K562 (cell line): ENCODE data around the gene ACACB. TPM values are rescaled to one million over a fixed set of nuclear protein-coding genes. Genes with fewer than 3 reads are reported as not detected.

Experiments
- ARNT ChIP-seq, 2 experiments: fragments of 450-650 bp; IDR thresholded peaks; 2 replicates each; pipeline ENCODE4 v1.6.1; 2016; ENCODE audit warnings: mild to moderate bottlenecking in 1 of 2
- CC2D1A ChIP-seq: fragments of 450-650 bp; IDR thresholded peaks from 2 replicates; pipeline ENCODE4 v1.6.1; 2017; ENCODE audit warnings: mild to moderate bottlenecking
- E2F8 ChIP-seq: fragments of 450-650 bp; IDR thresholded peaks from 2 replicates; pipeline ENCODE4 v1.7.1; 2018; ENCODE audit warnings: mild to moderate bottlenecking, low read depth; ENCODE audit not compliant: partially characterized antibody
- FOXA1 ChIP-seq: fragments of 450-650 bp; IDR thresholded peaks from 2 replicates; pipeline ENCODE4 v1.6.1; 2016; ENCODE audit warnings: mild to moderate bottlenecking, borderline replicate concordance
- HDAC1 ChIP-seq, 2 experiments: fragments of 450-650 bp; IDR thresholded peaks; 2 replicates each; pipeline ENCODE4 v1.6.1; 2016 to 2017; ENCODE audit warnings: inconsistent platforms in 1 of 2, mild to moderate bottlenecking in 1 of 2, moderate library complexity in 1 of 2
- ILK ChIP-seq: fragments of 450-650 bp; IDR thresholded peaks from 2 replicates; pipeline ENCODE4 v1.6.1; 2016; ENCODE audit warnings: missing genetic modification characterization, low read depth, mild to moderate bottlenecking, missing compliant biosample characterization, moderate library complexity, borderline replicate concordance
- KDM4B ChIP-seq, 2 experiments: fragments of 450-650 bp in 1 of 2; sonication (generic) in 1 of 2; IDR thresholded peaks; 2 replicates each; pipeline ENCODE4 v1.6.1; 2016 to 2017; ENCODE audit warnings: borderline replicate concordance in 2 of 2, antibody characterized with exemption in 1 of 2, low read depth in 1 of 2, mild to moderate bottlenecking in 1 of 2
- KDM5B ChIP-seq: fragments of 200-600 bp; sonication (generic); IDR thresholded peaks from 2 replicates; pipeline ENCODE4 v1.6.1; 2012; ENCODE audit warnings: low read depth, mild to moderate bottlenecking, moderate library complexity, low read length, control low read depth, inconsistent platforms; ENCODE audit not compliant: insufficient replicate concordance
- MCM3 ChIP-seq: fragments of 450-650 bp; IDR thresholded peaks from 2 replicates; pipeline ENCODE4 v1.6.1; 2016
- MEIS2 ChIP-seq: fragments of 450-650 bp; IDR thresholded peaks from 2 replicates; pipeline ENCODE4 v1.6.1; 2014; ENCODE audit warnings: mild to moderate bottlenecking; ENCODE audit not compliant: partially characterized antibody
- MTF1 ChIP-seq: fragments of 250-450 bp; sonication (Bioruptor Pico); IDR thresholded peaks from 2 replicates; pipeline ENCODE4 v1.9.0; 2021; ENCODE audit warnings: moderate library complexity, mild to moderate bottlenecking, inconsistent platforms, borderline replicate concordance
- NCOR1 ChIP-seq: fragments of 450-650 bp; IDR thresholded peaks from 2 replicates; pipeline ENCODE4 v1.6.1; 2016; ENCODE audit warnings: mild to moderate bottlenecking, moderate library complexity
- PML ChIP-seq: IDR thresholded peaks from 2 replicates; pipeline ENCODE4 v1.6.1; 2012; ENCODE audit warnings: low read length, inconsistent platforms
- PTBP1 ChIP-seq: fragments of 200-400 bp; formaldehyde crosslinking; IDR thresholded peaks from 2 replicates; pipeline ENCODE4 v1.6.1; 2017; ENCODE audit warnings: low read depth, low read length
- SMARCA4 ChIP-seq: fragments of 450-650 bp; IDR thresholded peaks from 2 replicates; pipeline ENCODE4 v1.6.1; 2016
- STAT6 ChIP-seq: sonication (generic); formaldehyde crosslinking; IDR thresholded peaks from 2 replicates; pipeline ENCODE4 v1.8.1; 2023; ENCODE audit warnings: mild to moderate bottlenecking, missing genetic modification reagents
- SUPT5H ChIP-seq: fragments of 450-650 bp; IDR thresholded peaks from 2 replicates; pipeline ENCODE4 v1.6.1; 2016
- USF2 ChIP-seq: sonication (generic); formaldehyde crosslinking; IDR thresholded peaks from 2 replicates; pipeline ENCODE4 v1.5.0; 2020; ENCODE audit warnings: missing genetic modification reagents
- polyA plus RNA-seq, 8 experiments: library from polyadenylated mRNA; depleted of rRNA in 4 of 8; stranded (reverse) in 5 of 8; unstranded in 3 of 8; fragments of >200 nt; fragmentation: Nextera tagmentation in 2 of 8; fragmentation: Illumina TruSeq in 1 of 8; extraction: Ambion mirVana in 2 of 8; extraction: Trizol in 1 of 8; gene quantifications; 2 replicates each; pipeline versions ENCODE4 v1.2.1 to v1.2.3, GENCODE V29; 2011 to 2014; ENCODE audit warnings: inconsistent platforms in 1 of 8, missing spikeins in 1 of 8
- total RNA-seq, 7 experiments: library from RNA; depleted of rRNA in 6 of 7; stranded (reverse); fragments of >200 nt in 6 of 7; fragmentation: Illumina TruSeq in 2 of 7; extraction: Trizol in 2 of 7; gene quantifications; 2 replicates each; pipeline versions ENCODE4 v1.2.1 to v1.2.3, GENCODE V29; 2011 to 2021; ENCODE audit warnings: low replicate concordance in 1 of 7
- TF ChIP-seq, protein P1 (sequence below): sonication (generic); formaldehyde crosslinking; IDR thresholded peaks from 2 replicates; pipeline ENCODE4 v1.9.0; 2022; ENCODE audit warnings: mild to moderate bottlenecking, missing genetic modification reagents
- TF ChIP-seq, protein P2 (sequence below): sonication (generic); formaldehyde crosslinking; IDR thresholded peaks from 2 replicates; pipeline ENCODE4 v1.8.0; 2022; ENCODE audit warnings: mild to moderate bottlenecking, missing genetic modification reagents

The ACACB gene
- total and polyA plus RNA-seq, 9 of the 15 experiments (the other 6 are each of a cell fraction or from before 2014, with no cell fraction given) = 0.10 to 2.5 (median 0.83) TPM

DNA sequence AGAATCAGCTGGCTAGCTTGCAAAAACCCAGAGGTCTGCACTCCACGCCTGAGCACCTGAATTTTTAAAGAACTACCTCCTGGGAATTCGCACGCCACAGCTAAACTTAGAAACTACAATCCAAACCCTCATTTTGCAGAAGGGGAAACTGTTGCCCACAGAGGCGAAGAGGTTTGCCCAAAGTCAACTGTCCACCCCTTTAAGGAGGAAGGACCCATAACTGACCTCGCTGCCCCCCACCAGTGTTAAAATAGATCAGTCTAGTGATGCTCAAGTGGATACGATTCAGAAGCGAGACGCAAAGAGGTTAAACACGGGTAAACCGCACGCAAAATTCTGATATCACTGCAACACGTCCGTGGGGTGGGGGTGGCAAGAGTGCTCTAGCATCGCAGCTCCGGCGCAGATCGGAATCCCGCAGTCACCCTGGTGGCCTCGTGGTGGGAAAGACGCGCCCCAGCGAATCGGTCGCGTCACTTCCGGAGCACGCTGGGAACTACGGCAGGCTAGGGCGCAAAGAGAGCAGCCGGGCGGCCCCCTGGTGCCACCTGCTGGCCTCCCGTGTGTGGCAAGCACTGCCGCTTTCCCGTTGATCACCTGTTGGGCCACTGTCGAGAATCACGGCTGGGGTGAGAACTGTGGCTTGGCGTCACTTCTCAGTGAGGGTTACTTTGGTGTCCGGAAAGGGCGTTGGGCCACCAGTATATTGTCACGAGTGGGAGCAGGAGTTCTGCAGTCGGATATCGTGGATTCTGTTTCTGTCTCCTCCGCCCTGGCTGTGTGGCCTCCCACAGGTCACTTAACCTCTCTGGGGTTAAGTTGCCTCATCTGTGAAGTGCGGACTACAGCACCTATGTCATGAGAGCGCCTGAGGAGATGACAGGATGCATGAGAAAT is 23.1 kb upstream of the ACACB start, which contains the start of gene ALKBH2 (continued):
- TF ChIP-seq STAT6 (peak; percentile 96; the same call in 1 of the 2 replicates), KDM4B (IDR thresholded peaks at IDR 0.05; ENCODE audit: borderline replicate concordance in 2 of 2, low read depth in 1 of 2) (peak in 1 of 2 experiments; percentile 77; a peak in 1 of 4 replicates), PTBP1 (peak; percentile 64; the same call in 1 of the 2 replicates), KDM5B (peak; percentile 81), SMARCA4 (peak; percentile 19; the same call in 1 of the 2 replicates), MEIS2 (peak; percentile 29), SUPT5H (peak; percentile 72), USF2 (peak; percentile 50), HDAC1 (IDR thresholded peaks at IDR 0.05) (peak in 1 of 2 experiments; percentile 88; a peak in 2 of 4 replicates), ILK (tag) (no peak), MTF1 (no peak), E2F8 (peak; percentile 62), ARNT (IDR thresholded peaks at IDR 0.05) (peak in 1 of 2 experiments; percentile 56; a peak in 1 of 4 replicates), NCOR1 (peak; percentile 42), PML (peak; percentile 68), FOXA1 (no peak), CC2D1A (peak; percentile 67), MCM3 (no peak)
- TF ChIP-seq, protein P1, sequence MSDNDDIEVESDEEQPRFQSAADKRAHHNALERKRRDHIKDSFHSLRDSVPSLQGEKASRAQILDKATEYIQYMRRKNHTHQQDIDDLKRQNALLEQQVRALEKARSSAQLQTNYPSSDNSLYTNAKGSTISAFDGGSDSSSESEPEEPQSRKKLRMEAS = peak; percentile 98
- TF ChIP-seq, protein P2, sequence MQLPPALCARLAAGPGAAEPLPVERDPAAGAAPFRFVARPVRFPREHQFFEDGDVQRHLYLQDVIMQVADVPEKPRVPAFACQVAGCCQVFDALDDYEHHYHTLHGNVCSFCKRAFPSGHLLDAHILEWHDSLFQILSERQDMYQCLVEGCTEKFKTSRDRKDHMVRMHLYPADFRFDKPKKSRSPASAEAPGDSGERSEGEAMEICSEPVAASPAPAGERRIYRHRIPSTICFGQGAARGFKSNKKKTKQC (CRISPR knock-in tag) = peak; percentile 85; the same call in 1 of the 2 replicates
